ENCODE results near the gene MICAL3.
"Not testable (repeated sequence)": the region's sequence is repeated elsewhere in the genome, so short reads cannot be mapped to it uniquely, and the experiment has no call there.

Gene MICAL3

DNA sequence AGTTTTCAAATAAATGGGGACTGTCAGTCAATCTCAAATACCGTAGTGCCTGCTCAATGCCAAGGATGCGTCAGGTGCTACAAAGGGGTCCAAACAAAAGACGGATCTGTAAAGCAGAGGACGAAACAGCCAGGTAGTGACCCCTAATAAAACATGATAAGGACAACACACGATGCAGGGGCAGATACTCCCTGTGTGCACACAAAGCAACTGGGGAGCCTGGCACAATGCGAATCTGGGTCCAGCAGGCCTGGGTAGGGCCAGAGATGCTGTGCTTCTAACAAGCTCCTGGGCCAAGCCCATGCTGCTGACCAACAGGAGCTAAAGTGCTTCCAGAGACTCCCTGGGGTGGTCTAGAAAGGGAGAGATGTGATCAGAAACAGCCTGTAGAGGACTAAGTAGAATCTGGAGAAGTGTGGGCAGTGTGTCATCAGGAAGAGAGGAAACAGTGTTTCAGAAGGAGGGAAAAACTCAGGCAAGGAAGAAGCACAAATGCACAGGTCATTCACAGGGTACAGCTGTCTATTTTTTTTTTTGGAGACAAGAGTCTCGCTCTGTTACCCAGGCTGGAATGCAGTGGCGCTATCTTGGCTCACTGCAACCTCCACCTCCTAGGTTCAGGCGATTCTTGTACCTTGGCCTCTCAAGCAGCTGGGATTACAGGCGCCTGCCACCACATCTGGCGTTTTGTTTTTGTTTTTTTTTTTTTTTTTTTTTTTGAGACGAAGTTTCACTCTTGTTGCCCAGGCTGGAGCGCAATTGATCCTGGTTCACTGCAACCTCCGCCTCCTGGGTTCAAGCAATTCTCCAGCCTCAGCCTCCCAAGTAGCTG is 74.5 kb downstream of the MICAL3 start:
- no peak for DNase-seq

DNA sequence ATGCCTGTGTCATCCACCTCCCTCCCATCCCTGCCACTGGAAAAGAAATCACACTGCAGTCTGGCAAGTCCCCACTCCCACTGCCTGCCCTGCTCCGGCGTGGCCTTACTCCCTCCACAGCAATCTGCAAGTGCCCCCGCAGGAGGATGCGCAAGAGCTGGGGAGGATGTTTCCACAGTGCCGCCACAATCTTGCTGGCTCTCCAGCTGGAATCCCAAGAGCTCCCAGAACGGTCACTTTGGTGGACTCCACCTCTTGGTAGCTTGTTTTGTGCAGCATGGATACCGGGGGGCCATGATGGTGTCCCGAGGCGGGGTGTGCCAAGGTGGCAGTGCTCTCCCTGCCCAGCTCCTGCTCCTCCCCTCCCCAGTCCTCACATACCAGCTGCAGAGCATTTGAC is 76.3 kb downstream of the MICAL3 start:
- DNase-seq = no peak

DNA sequence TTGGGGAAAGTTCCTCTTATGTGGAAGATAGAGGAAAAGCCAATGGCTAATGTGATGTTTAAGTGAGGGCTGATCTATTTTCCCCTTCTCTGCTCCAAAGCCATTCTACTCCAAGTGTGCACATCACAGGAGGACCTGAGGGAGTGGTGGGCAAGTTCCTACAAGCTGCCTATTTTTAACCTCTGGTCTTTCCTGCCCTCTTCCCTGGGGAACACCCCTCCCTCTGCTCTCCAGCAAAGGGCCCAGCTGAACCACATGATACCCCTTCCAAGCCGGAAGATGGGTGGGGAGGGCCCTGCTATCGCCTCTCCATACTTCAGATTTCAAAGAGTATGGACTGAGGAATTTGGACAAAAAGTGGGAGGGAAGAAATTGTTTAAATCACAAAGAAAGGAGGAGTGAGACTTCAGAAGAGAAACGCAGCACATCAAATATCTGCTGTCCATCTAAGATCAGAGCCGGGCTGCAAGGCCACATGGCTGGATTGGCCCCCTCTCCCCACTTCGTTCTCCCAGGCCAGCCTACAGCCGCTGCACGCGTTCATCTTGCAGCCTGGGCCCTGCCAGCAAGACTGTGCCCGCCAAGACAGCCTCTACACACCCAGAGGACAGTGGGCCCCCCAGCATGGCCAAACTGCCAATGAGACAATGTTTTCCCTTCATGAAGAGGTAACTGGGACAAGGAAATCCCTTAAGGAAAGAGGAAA is 77.5 kb downstream of the MICAL3 start:
- no peak for DNase-seq

DNA sequence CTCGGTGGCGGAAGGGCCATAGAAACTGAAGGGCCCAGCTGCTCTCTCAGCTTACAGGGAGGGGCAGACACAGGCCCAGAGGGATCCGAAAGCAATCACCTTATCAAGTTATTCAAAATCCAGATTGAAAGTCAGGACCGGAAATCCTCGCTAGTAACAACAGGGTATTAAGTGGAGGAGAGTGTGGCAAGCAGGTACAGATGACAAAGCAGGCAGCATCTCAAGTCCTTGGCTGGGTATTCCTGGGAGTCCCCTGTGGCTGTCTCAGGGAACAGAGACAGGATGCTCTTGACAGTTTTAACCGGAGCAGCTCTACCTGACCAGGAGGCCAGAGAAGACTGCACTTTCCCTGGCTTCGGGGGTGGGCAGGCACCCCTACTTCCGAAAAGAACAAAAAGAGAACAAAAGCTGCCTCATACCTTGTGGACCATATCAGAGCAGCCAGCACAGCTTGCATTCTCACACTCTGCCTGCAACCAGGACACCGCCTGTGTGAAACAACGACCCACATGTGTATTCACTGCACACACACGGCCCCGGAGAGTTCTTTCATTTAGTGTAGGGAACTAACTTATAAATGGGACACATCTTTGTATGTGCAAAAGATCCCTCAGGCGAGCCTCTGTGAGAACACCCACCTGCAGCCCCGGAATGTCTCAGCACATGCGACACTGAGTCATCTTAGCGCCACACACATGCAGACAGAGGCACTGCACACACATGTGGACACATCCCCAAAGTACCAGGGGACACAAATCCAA is 78.3 kb downstream of the MICAL3 start:
- no peak for DNase-seq

DNA sequence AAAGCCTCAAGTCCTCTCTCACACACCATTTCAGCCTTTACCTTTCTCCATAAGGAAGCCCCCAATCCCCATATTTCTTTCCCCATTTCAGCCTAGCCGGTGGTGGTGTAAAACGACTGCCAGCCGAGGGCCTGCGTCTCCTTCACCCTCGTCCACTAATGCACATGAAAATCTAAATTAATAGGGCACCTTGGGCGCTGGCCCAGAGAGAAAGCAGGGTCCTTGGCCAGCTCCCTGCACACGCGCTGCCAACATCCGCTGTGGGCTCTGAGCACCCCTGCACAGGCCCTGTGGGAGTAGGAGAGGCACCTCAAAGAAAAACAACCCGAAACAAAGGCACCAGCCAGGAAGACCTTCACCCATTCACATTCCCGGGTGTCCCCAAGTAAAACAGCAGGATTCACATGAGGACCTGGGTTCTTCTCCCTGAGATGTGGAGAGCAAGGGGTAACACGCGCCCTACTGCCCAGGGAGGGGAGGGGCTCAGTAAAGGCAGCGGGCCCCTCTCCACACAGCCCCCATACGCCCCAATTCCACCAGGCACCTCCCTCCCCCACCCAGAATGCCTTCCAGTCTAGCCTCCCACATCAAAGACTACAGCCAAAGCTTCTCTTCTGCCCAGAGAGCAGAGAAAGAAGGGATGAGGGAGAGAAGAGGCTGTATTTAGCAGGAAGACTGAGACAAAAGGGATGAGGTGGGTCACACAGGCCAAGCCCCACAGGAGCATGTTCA is 79.0 kb downstream of the MICAL3 start:
- no peak for DNase-seq

DNA sequence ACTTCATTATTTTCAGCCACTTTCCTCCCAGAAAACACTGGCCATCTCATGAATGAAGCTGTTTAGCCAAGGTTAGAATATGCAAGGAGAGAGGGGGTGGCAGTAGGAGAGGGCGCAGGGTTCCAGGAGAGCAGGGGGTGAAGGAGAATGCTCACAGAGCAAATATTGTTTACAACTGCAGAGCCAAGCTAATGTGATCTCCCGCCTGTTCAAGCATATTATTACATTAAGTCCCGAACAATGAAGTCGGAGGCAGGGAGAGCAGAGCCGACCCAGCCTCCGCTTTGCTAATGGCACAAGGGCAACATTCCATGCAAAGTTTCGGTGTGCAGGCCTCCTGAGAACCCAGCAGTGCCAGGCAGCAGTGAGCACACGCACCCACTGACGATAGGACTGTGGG is 80.1 kb downstream of the MICAL3 start:
- DNase-seq = no peak

DNA sequence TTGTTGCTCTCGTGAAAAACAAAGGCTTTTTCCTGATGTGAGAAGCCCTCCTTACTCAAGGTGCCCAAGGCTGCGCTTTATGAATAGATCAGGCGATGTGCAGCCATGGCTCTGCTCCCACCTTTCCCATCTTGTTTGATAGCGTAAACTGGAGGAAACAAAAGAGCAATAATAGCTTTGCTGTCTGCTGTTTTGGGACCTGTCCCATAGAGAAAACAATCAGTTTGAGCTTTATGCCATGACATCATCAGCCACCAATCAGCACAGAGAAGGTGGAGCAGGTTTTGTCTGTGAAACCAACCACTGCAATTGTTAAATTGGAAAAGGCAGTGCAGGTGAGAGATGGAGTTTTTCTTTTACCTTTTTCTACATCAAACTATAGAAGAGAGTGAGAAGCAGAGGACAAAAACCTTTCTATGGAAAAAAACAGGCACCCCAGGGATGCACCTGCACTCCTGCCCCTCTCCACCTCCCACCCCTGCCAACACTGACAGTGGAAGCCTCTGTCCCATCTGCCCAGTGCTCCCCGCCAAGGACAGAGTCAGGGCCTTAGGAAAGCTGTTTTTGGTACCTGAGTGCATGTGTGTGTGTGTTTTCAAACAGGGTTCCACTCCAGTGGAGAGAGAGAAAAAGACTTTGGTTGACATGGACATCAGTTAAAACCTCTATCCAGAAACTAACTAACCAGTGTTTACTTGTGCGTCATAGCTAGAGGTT is 80.7 kb downstream of the MICAL3 start:
- DNase-seq = no peak

DNA sequence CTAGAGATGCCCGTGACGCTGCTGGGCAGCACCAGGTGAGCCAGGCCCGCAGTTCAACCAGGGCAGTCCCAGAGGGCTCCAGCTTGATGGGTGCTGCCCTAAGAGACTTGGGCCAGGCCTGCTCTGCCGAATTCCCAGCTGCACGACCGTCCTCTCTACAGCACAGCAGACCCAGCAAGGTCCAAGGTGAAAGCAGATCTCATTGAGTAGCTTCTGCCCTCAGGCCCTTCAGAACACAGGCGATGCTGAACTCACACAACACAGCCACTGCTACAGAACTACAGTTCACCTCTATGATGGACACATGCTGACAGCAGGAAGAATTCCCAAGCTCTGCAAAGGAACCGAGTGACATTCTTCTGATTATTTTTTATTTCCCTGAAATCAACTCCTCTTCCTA is 81.6 kb downstream of the MICAL3 start:
- no peak for DNase-seq

DNA sequence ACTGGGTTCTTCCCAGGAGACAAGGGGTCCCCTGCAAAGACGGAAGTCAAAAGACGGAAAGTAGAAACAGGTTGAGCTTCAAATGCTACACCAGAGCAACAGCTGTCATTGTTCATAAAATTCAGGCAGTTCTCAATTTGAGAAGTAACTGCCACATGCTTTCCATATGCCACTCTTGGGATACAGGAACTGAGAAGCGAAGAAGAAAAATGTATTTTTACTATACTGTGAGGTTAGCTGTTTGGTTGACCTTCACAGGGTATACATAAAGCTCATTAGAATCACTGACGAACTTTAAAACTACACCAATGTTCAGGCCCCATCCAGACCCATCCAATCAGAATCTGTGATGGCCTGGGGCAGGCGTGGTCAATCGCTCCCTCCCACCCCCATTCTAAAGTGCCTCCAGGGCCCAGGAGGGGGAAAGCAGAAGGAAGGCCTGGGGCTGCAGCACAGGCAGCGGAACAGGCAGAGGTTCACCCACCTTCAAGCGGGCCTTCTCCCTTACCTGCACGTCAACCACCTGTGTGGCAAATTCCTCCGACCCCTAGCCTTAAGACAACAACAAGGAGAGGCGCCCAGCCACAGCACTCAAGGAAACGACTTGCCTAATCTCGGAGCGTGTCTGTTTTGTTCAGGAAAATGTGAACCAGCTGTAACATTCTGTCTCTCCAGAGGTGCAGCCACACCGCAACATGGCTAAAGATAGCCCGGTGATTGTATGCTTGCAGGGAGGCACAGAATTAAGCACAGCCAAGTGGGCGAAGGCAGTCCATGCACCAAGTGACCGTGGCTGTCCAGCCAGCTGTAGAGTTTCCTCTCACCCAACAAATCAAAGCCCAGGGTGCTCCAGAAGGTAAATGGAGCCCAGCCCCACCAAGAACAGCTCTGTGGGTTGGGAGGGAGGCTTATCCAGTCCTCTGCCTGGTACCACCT is 82.6 kb downstream of the MICAL3 start:
- DNase-seq = no peak

DNA sequence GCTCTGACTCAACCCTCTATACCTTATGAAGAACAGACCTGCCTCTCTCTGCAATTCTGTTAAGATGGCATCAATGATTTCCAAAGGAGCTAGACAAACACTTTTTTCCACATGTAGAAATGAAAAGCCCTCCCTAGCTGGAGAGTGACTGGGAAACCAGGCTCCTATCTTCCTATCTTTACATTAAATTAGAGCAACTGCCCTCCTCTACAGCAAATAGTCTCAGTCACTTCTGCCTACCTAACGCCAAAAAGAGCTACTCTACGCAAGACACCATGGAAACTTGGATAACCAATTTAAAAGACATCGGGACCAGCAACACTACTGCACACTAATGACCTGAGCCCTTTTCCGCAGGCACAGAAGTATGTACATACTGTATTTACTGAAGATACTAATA is 84.8 kb downstream of the MICAL3 start:
- no peak for DNase-seq

DNA sequence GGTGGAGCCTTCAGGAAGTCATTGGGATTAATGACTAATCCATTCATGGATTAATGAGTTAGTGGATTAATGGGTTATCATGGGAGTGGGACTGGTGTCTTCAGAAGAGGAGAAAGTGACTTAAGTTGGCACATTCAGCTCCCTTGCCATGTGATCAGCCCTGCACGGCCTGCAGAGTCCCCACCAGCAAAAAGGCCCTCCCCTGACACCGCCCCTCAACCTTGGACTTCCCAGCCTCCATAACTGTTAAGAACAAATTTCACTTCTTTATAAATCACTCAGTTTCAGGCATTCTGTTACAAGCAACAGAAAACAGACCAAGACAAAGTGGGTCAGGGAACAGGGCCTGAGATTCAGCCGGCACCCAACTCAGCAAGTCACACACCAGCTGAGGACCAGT is 85.3 kb downstream of the MICAL3 start:
- DNase-seq = no peak

DNA sequence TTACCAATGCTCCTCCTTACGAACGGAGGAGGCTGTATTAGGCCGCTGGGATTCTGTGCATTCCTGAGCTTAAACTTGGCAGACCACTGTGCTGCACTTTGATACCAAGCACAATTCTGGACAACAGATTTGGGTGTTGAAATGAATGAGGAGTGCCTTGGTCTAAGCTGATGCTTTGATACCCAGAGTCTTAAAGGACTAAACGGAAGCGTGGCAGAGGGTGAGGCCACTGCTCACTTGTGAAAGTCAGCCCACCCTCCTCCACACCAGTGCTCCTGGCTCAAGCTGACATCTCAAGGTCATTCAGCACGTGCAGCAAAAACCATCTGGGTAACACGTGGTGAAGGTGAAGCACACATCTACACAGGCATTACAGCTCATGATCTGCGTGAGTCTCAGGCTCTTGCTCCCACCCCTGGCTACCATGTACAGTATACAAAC is 85.9 kb downstream of the MICAL3 start:
- DNase-seq = no peak

DNA sequence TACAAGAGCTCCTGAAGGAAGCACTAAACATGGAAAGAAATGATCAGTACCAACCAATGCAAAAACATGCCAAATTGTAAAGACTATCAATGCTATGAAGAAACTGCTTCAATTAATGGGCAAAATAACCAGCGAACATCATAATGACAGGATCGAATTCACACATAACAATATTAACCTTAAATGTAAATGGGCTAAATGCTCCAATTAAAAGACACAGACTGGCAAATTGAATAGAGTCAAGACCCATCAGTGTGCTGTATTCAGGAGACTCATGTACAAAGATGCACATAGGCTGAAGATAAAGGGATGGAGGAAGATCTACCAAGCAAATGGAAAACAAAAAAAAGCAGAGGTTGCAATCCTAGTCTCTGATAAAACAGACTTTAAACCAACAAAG is 91.9 kb downstream of the MICAL3 start:
- not testable (repeated sequence) for DNase-seq

DNA sequence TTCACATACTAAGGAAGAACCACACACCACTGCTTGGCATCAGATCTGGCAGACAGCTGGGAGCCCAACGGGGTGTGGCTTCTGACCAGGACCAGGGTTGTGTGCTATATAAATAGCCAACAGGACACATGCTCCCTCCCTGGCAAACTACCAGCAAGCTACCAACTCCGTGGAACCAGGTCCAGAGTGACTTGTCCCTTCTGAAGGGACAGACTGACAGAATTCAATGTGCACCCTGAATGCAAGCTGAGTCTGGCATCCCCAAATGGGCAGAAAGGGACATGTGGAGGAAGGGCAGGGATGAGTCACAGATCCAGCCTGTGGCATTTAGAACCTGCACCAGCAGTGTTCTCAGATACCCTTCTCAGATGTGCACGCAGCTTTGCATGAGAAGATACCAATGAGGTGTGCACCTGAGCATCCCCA is 92.9 kb downstream of the MICAL3 start:
- no peak for DNase-seq

DNA sequence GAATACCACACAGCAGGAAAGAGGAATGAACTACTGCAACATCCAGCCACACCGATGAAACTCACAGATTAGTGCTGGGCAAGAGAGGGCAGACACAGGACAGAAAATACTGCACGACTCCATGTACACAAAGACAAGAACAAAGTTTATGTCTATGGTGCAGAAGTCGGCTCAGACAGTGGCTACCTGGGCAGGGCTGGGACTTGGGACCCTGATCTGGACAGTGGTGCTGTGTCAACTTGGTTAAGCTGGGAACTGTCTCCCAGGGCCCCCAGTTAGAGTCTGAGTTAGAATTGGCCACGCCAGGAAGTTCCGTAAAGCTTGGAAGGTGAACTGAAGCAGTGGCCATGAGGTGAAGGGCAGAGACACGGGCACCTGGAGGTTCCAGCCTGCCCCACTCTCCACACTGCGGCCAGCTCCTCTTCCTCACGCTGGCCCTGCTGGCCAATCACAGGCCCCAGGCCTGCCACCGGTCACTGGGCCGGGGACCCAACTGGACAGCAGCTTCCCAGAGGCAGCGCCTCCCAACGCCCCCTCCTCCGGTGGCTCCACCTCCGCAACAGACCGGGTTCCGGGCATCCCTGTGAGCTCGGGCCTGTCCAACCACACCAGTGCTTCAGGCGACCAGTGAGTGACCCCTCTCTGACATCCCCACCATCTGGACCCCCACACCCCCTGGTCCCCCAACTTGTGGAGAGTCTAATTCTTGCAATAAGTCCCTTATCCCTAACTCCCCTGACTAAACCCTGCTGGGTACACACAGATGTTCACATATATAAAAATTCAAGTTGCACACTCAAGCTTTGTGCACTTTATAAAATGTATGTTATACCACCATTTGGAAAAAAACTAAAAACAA is 93.7 kb downstream of the MICAL3 start:
- DNase-seq = no peak

DNA sequence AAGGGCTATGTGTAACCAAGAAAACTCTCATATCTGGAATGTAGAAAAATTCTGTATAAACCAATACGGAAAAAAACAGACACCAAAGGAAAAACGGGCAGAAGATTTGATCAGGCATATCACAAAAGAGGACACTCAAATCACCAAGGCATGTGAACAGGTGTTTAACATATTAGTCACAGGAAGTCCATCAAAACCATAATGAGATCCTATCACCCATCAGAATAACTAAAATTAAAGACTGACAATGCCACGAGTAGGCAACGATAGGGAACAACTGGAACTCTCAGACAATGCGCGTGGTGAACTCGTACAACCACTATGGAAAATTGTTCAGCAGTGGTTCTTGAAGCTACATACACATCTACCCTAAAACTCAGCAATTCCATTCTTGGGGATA is 94.5 kb downstream of the MICAL3 start:
- no peak for DNase-seq

DNA sequence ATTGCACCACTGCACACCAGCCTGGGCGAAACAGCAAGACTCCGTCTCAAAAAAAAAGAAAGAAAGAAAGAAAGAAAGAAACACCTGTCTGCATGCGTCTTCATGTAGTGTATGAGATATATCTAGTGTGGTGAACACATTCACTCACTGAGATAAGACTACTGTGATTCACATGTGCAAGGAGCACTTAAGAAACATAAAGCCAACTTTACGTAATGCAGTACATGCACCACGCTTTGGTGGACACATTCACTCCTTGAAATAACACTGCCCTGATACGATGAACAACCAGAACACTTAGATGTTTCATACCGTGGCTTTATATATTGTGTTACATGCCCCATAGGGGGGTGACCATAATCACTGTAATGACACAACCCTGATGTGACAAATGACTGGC is 96.0 kb downstream of the MICAL3 start:
- no peak for DNase-seq

DNA sequence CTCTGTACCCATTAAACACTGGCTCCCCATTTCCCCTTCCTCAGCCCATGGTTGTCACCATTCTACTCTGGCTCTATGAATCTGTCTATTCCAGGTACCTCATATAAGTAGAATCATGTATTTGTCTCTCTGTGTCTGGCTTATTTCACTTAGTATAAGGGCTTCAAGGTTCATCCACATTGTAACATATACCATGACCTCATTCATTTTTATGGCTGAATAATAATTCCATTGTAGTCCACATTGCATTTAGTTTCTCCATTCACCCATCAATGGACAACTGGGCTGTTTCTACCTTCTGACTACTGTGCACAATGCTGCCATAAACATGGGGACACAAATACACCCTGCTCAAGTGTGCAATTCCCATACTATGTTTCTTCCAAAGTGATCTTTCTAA is 97.3 kb downstream of the MICAL3 start:
- DNase-seq = no peak

DNA sequence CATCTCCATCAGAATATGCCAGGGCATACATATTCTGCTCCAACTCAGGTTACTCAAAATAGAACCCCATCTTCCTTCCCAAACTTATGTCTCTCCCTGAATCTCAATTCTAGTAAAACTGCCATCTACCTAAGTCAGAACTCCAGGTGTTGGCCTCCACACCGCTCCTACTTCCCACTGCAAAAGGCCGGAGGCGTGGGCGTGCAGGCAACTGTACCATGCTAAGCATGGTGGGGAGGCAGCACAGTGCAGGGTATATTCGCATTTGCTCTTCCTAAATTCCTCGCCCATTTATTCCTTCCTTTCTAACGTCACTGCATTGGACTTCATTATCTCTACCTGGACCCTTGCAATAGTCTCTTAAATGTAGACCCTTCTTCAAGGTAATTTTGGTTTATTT is 97.8 kb downstream of the MICAL3 start:
- no peak for DNase-seq

DNA sequence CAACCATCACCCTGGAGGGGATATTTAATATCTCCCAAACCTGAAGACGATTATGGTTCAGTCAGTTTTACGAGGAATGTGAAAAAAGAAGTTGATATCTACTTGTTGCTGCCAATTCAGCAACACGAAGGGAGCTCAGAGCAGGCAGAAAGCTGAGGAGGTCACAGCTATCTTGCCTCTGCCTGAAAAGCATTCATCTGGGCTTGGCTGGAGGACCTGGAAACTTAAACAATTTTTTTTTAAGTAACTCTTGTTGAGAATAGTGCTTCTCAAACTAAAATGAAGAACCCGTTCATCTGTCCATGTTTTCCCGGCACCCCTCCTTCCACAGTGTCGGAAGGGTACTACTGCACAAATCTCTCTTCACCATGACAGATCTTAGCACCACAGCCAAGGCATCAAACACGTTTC is 98.9 kb downstream of the MICAL3 start:
- DNase-seq = no peak
